ENCODE results near the gene PAIP2. TPM values are rescaled to one million over a fixed set of nuclear protein-coding genes. Genes with fewer than 3 reads are reported as not detected.

PAIP2 gene, protein sequence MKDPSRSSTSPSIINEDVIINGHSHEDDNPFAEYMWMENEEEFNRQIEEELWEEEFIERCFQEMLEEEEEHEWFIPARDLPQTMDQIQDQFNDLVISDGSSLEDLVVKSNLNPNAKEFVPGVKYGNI
- polyA plus RNA-seq (ENCODE audit: insufficient read length in 10 of 10), result 100 to 1,000 TPM; 111 to 133 (median 119) TPM
- long read RNA-seq, donor 1, transcript PAIP2-201 (4 exons, 1,459 nt), result major isoform, 63 of 99 reads
- long read RNA-seq, donor 1, partial matches to known transcripts, result 32 of 99 reads
- long read RNA-seq, donor 1, other reads (novel, unspliced or antisense), result 0 of 99 reads
- long read RNA-seq, donor 2, transcript PAIP2-201 (4 exons, 1,459 nt), result major isoform, 65 of 68 reads
- long read RNA-seq, donor 2, partial matches to known transcripts, result 0 of 68 reads
- long read RNA-seq, donor 2, other reads (novel, unspliced or antisense), result 0 of 68 reads
- long read RNA-seq, donor 3, result 0 reads
- long read RNA-seq, donor 4, transcript PAIP2-201 (4 exons, 1,459 nt), result major isoform, 35 of 36 reads
- long read RNA-seq, donor 4, partial matches to known transcripts, result 0 of 36 reads
- long read RNA-seq, donor 4, other reads (novel, unspliced or antisense), result 0 of 36 reads
- long read RNA-seq, donor 5, transcript PAIP2-206 (3 exons, 815 nt), result minor isoform, 7 of 101 reads
- long read RNA-seq, donor 5, transcript PAIP2-201 (4 exons, 1,459 nt), result major isoform, 56 of 101 reads
- long read RNA-seq, donor 5, partial matches to known transcripts, result 38 of 101 reads
- long read RNA-seq, donor 5, other reads (novel, unspliced or antisense), result 0 of 101 reads
- long read RNA-seq, donor 6, transcript PAIP2-206 (3 exons, 815 nt), result minor isoform, 6 of 106 reads
- long read RNA-seq, donor 6, transcript PAIP2-201 (4 exons, 1,459 nt), result major isoform, 65 of 106 reads
- long read RNA-seq, donor 6, partial matches to known transcripts, result 34 of 106 reads
- long read RNA-seq, donor 6, other reads (novel, unspliced or antisense), result 0 of 106 reads
- long read RNA-seq, donor 7, transcript PAIP2-206 (3 exons, 815 nt), result minor isoform, 5 of 61 reads
- long read RNA-seq, donor 7, transcript PAIP2-201 (4 exons, 1,459 nt), result major isoform, 48 of 61 reads
- long read RNA-seq, donor 7, partial matches to known transcripts, result 8 of 61 reads
- long read RNA-seq, donor 7, other reads (novel, unspliced or antisense), result 0 of 61 reads
- long read RNA-seq, donor 8, transcript PAIP2-201 (4 exons, 1,459 nt), result major isoform, 58 of 67 reads
- long read RNA-seq, donor 8, partial matches to known transcripts, result 5 of 67 reads
- long read RNA-seq, donor 8, other reads (novel, unspliced or antisense), result 0 of 67 reads
- long read RNA-seq, donor 9, transcript PAIP2-201 (4 exons, 1,459 nt), result major isoform, 10 of 10 reads
- long read RNA-seq, donor 9, partial matches to known transcripts, result 0 of 10 reads
- long read RNA-seq, donor 9, other reads (novel, unspliced or antisense), result 0 of 10 reads

DNA sequence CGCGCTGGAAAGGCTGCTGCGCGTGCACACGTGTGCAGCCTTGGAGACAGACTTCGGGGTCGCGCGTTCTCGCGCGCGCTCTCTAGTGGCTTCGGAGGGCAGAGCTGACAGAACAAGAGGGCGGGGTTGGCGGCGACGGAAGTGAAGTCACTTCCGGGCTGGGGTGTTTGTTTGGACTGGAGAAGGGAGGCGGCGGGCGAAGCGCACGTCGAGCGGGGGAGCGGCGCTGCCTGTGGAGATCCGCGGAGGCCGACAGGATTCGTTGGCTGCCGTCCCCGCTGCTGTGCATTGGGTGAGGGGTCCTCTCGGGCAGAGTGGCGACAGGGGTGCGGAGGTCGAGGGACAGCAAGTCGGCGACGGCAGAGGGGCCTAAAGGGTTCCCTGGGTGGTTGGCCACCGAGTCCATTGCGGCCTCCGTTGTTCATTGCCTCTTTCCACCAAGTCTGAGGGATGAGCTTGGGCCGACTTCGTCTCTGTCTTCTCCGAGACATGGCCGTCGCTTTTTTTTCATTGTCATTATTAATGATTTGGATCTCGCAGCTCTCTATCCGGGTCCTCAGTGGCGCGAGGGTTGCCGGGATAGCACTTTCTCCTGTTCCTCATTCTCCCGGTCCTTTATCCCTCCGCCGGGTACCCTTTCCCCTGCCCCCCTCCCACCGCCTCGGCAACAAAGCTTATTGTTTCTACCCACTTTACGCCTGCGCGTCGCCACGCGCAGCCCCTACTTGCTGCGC is at the start of gene PAIP2:
Gene PAIP2 (plus strand): TSS at position 166 of the 734 bp plus-strand sequence. CDS start 21,931 bp downstream, outside the sequence.
- peak; percentile 98 to 100 (median 100) for DNase-seq

DNA sequence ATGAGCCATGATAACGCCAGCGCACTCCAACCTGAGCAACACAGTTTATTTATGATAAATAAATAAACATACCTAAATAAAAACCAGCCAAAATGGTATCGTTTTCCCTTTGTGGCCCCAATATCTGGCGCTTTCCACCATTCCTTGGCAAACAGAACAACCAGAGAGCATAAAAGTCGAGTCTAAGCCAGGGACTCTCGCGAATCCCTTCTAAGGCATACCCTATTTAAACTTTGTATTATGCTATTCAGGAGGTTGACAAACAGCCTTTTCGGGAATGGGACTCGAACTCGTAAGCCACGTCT is 48.5 kb upstream of the PAIP2 start:
- DNase-seq, result no peak

DNA sequence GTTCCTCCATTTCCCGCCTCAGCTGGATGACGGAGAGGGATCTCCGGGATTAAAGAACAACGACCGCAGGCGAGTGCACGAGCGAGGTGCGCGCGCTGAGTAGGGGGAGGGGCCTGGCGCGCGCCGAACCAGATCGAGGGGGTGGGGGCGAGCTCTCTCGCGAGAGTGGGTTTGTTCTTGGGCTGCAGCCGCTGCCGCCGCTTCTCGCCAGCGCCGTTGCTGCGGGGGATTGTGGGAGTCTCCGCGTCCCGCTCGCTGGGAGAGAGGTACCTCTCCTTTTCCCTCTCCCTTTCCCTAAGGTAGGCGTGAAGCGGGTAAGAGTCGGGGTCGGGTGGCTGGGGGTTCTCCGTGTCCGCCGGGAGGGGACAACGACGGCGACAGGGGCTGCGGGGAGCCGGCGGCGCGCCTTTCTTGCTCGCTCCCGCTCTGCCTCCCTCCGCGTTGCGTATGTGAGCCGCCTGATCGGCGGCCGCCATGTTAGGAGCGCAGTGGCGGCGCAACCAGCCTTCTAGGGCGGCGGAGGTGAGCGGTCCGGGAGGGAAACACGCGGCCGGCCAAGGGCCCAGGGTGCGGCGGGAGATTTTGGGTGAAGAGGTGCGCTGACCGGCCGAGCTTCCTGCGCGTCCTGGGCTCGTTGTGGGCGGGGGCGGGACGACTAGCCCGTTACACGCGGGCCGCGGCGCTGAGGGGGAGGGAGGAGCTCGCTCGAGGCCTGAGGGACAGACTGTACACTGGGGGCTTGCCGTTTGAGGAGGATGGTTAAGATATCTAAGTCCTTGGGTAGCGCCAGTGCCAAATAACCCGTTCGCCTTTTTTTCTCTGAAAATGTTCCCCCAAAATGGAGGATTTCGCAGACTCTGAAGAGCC is 47.9 kb upstream of the PAIP2 start, which contains the start of gene MATR3:
Gene MATR3 (plus strand): TSS at position 234 of the 867 bp plus-strand sequence. CDS start 13,676 bp downstream, outside the sequence.
- peak; percentile 96 to 98 (median 97) for DNase-seq

DNA sequence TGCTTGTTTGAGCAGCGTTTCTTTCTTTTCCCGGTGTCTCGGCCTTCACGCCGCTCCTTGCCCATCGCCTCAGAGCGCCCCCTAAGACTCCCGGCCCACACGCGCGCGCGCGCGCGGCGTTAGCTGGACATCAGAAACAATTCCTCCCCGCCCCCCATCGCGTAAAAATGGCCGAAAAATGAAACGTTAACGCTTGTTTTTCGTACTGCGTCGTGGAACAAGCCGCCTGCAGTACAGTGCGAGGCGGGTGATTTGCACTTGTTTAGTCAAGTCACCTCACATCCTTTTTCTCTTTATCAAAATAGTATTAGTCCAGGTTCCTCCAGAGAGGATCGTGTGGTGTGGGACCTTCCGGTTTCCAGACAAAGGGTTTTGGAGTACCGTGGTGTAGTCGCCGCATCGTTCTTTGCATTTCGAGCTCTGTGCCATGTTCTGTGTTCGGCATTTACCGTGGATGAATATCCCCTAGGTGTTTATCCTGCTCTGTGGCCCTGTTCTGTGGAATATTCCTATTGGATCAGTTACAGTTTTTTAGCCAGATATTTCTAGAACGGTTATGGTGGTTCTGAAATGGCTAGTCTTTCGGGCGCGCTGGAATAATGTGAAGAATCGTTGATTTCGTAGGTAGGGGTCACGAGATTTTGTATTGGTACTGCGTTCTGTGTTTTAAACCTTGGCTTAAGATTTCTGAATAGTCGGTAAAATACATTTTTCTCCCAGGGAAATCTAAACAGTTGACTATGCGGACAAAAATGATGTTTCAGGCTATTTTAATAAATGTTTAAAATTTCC is 47.1 kb upstream of the PAIP2 start:
- DNase-seq, result peak; percentile 83 to 95 (median 92)

DNA sequence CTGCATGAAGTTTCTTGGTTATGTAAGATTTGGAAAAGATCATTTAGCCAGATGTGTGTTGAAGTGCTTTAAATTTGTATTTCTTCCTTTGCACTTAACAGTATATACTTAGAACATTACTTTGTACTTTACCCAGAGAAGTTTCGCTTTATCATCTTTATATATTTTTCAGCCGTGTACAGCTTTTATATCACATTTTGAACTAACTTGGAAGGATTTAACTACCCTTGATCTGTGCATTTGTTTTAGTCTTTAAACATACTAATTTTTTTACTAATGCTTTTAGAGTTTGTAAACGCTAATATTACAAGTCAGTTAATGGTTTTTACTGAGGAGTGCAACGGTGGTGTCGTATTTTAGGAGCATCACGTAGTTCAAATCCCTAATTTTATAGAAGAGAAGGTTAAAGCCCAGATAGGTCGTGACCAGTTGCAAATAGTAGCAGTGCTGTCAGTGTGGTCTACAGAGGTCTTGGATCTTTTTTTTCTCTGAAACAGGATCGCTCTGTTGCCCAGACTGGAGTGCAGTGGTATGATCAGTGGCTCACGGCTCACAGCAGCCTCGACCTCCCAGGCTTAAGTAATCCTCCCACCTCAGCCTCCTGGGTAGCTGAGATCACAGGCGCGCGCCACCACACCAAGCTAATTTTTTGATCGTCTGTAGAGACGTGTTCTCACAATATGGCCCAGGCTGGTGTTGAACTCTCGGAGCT is 46.2 kb upstream of the PAIP2 start:
- DNase-seq, result peak in 1 of 3 donors; percentile 34

DNA sequence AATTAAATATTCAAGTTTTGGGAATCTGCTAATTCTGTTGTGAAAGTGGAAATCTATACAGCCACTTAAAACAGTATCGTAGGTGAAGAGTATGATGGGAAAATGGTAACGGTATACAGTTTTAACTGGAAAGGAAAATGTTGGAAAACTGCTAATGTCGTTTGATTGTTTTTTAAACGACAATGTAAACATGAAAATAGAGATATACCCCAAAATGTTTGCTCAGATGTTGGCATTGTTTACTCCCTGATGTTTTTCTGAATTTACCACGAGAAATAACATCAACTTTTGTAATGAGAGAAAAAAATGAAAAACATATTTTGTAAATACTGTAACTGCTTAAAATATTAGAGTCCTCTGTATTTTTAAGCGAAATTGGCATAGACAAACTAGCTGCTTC is 45.5 kb upstream of the PAIP2 start:
- no peak for DNase-seq

DNA sequence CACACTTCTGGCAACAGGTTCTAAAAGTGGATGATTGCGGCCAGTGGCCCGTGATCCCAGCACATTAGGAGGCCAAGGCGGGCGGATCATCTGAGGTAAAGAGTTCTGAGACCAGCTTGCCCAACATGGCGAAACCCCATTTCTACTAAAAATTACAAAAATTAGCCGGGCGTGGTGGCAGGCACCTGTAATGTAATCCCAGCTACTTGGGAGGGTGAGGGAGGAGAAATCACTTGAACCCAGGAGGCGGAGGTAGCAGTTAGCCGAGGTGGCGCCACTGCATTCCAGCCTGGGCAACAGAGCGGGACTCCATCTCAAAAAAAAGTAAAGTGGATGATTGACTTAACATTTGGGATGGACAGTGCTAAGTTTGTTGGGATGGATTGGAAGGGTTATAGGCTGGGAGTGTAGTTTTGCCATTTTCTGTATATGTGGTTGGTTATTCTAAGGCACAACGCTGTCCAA is 44.8 kb upstream of the PAIP2 start:
- no peak for DNase-seq

DNA sequence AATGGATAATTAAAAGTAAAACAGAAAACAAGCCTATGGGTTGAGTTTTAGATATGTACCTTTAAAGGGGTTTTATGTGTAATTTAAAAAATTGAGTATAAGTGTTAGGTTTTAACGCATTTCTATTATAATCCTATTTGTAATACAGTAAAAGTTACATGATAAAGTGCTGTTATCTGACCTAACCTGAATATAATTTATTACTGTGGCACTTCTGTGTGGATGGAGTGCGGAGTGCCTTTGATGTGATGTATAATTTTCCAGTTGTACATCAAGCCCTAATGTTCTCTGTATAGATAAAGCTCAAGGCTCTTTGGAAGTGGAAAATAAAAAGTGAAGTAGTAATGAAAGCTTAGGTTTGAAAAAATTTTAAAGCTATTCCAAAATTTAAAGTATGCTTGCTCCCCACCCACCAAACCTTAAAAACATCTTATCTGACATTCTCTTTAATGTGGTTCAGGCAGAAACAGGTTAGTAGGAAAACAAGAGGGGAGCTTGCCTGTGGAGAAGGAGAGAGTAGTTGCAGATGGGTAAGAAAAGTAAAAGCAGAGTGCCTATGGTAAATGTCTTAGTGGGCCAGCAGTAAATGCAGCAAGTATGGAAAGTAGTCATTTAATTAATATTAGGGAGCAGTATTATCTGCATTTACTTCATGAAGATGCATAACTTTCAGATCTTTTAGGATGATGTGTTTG is 44.1 kb upstream of the PAIP2 start:
- DNase-seq, result no peak

DNA sequence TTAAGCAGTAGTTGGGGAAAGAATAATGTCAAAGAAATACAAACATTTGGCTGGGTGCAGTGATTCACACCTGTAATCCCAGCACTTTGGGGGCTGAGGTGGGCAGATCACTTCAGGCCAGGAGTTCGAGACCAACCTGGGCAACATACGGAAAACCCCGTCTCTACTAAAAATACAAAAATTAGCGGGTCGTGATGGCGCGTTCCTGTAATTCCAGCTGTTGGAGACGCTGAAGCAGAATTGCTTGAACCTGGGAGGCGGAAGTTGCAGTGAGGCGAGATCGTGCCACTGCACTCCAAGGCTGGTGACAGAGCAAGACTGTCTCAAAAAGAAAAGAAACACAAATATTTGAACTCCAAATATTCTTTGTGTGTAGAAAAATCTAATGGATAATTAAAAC is 43.4 kb upstream of the PAIP2 start:
- DNase-seq, result no peak

DNA sequence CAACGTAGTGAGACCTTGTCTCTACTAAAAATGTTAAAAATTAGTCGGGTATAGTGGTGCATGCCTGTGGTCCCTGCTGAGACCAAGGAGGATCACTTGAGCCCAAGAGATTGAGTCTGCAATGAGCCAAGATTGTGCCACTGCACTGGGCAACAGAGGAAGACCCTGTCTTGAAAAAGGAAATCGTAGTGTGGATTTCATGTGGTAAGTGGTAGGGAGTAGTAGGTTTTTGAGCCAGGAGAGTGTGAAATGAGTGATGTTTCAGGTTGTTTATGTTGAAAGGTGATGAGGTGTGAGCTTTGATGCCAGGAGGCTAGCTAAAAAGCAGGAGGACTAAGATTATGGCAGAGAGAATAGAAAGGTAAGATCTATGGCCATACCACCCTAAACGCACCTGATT is 42.2 kb upstream of the PAIP2 start:
- no peak for DNase-seq

DNA sequence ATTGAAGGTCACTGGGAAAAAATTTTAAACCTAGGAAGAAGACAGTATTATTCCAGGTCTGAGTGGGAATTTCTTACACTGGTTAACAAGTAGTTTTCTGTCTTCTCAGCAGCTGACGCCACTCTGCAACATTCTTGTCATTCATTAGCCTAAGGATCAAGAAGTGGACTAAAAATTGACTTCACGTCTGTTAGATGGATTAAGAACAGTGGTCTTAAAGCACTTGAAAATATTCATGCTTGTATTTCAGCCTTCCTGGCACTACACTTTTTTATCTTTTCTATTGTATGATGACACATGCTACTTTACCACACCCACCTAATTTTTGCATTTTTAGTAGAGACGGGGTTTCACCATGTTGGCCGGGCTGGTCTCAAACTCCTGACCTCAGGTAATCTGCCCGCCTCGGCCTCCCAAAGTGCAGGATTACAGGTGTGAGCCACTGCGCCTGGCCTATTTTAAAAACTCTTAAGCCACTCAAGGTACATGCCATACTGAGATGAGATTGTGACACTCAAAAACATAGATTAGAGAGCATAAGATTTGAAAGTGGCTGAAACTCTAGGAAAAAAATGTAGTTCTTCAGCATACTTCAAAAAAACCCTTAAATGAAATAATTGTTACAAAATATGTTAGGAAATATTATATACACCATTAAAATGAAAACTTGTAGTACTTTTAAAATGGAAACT is 39.7 kb upstream of the PAIP2 start:
- DNase-seq, result no peak

DNA sequence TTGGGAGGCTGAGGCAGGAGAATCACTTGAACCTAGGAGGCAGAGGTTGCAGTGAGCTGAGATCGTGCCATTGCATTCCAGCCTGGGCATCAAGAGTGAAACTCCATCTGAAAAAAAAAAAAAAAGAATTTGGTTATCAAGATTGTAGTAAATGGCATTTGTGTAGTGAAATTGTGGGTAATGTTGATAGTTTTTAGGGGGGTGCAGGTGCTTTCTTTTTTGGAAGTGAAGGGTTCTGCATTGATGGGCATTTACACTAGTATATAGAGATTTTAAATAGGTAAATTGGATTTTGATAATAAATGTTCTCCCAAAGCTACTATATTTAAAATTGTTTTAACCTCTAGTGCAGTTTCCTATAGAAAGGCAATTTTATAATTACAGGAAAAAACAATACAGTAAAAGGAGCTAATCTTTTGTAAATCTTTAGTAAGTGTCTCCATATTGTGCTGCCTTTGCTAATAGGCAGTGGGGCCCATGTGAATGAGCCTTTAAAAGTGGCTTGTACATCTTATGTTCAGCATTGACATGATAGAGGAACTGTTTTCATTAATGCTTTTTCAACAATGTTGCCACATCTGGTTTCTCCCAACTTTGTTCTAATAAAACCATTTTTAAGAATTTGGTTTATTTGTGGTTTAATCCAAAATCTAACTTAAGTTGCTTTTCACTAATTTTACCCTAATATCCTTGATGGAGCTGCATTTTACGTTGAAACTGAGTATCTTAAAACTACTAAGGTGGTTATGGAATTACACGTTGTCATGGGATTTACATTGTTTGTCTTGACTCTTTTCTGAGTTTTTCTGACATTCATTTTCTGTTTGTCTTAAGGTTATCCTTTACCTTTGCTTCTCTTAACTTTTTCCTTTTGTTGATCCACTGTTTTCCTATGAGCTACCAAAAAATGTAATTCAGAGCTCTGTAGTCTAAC is 37.0 kb upstream of the PAIP2 start:
- no peak for DNase-seq

DNA sequence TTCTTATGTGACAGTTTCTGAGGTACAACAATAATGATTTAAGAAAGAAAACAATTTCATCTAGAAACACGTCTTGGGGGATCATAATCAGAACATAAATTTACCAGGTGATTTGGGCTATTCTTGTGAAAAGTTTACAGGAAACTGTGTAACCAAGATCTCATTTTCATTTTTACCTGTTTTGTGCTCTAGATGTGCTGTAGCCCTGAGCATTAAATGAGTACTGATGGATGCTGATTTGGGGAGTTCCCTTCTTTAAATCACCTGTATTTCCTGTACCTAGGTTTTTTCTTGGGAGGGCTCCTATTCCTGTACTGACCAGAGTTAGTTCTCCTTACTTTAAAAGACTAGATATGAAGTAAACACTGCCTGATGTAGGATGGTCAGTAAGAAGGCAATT is 35.5 kb upstream of the PAIP2 start:
- DNase-seq, result no peak

DNA sequence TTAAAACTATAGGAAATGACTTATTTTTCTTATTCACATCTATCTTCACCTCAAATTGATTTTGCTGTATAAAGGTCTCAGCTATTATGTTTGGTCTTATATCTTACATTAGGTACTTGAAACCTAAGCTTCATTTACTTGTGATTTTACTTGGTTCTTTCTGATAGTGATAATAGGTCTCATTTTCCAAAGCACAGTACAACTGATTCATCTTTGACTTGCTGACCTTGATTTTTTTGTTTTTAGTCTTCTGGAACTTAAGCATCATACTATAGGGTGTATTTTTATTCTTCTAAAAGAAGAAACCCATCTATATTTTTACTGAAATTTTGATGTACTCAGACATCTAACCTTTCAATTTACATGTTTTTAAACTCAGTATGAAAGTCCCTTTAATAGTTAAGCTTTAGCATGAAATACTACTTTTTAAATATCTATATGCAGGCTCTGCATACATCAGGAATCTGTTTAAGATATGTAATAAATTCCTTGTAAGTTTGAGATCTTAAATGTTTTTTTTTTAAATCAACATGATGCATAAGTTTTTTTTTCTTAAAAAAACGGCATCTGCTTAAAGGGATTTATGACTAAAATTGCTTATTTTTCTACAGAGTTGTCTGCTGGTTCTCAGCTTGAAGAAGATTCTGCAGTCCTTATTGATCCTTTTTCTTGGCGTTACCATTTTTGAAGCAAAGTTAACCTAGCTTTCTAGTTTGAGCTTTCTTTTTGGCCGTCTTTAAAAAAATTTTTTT is 34.9 kb upstream of the PAIP2 start:
- DNase-seq, result no peak

DNA sequence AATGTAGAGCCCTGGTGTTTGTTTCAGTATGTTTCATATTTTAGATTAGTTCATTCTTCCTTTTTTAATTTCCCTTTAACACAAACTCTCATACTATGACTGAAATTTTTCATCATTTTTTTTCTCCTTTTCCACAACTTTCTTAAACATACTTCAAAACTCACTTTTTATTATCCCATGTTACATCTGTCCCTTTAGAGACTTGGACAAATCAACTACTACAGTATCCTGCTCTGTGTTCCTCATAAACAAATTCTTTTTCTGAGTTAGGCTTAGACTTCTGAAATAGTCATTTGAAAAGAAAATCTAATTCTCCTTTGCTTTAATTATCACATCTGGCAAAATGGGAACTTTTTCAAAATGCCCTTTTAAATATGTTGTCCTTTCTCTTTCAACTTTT is 32.9 kb upstream of the PAIP2 start:
- DNase-seq, result no peak

Data from muscle of back (tissue), 13 donors.